ENCODE results near the gene PKP4.

DNA sequence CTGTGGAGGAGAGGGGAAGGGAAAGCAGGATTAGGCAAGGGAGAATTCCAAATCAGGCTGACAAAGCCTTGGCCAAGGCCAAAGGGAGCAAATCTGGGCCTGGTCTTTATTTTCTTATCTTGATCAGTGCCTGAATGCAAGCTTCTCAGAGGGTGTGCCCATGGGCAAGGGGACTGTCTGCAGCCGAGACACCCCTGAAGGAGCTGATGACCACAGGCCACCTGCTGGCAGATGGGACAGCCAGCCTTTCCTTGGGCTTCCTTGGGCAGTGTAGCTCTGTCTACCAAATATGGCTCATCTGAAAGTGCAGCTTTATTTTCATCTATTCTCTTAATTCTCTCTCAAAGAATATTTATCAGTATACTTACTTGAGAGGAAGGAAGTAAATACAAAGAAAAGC lies 117.0 kb downstream of the PKP4 start:
- TF ChIP-seq, protein P1, sequence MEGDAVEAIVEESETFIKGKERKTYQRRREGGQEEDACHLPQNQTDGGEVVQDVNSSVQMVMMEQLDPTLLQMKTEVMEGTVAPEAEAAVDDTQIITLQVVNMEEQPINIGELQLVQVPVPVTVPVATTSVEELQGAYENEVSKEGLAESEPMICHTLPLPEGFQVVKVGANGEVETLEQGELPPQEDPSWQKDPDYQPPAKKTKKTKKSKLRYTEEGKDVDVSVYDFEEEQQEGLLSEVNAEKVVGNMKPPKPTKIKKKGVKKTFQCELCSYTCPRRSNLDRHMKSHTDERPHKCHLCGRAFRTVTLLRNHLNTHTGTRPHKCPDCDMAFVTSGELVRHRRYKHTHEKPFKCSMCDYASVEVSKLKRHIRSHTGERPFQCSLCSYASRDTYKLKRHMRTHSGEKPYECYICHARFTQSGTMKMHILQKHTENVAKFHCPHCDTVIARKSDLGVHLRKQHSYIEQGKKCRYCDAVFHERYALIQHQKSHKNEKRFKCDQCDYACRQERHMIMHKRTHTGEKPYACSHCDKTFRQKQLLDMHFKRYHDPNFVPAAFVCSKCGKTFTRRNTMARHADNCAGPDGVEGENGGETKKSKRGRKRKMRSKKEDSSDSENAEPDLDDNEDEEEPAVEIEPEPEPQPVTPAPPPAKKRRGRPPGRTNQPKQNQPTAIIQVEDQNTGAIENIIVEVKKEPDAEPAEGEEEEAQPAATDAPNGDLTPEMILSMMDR (IDR thresholded peaks at IDR 0.05): no peak
- TF ChIP-seq POLR2A (IDR thresholded peaks at IDR 0.05): no peak

Measured in ovary (tissue), 3 donors.